Measurements from ENCODE around the gene EMP3. TPM values are rescaled to one million over a fixed set of nuclear protein-coding genes. Genes with fewer than 3 reads are reported as not detected.

EMP3 gene
- total and polyA plus RNA-seq, 9 of the 15 experiments (the other 6 are each of a cell fraction or from before 2014, with no cell fraction given) = 123 to 386 (median 296) TPM

GRCh38 chr19:48303367-48303766 lies 22.0 kb upstream of the EMP3 start:
- WGBS (ENCODE audit: insufficient coverage, low coverage, missing lambda C conversion rate) = 21% methylated on average over 12 of the region's 13 CpGs
- H3K9me1 ChIP-seq (ENCODE audit: control insufficient read depth, insufficient read depth, low read length) = no peaks in the 10 kb centered on the region
- TF ChIP-seq CBFA2T2 (conservative IDR thresholded peaks at IDR 0.05) = no peak
- TF ChIP-seq RUNX1 (IDR thresholded peaks at IDR 0.05; ENCODE audit: low read depth) = no peak
- TF ChIP-seq ZNF146 (CRISPR knock-in tag; IDR thresholded peaks at IDR 0.05; ENCODE audit: unreplicated experiment) = no peak
- TF ChIP-seq ZNF445 (CRISPR knock-in tag; IDR thresholded peaks at IDR 0.05; ENCODE audit: low read depth) = no peak
- no peak for TF ChIP-seq SAP30 (IDR thresholded peaks at IDR 0.05; ENCODE audit: borderline replicate concordance, insufficient read depth, low read depth, low read length, poor library complexity, severe bottlenecking)
- TF ChIP-seq ZNF395 (CRISPR knock-in tag; IDR thresholded peaks at IDR 0.05) = no peak
- TF ChIP-seq ZBTB26 (CRISPR knock-in tag; IDR thresholded peaks at IDR 0.05) = no peak
- TF ChIP-seq STAG1 (CRISPR knock-in tag; IDR thresholded peaks at IDR 0.05; ENCODE audit: borderline replicate concordance) = no peak
- no peak for TF ChIP-seq BRD9 (IDR thresholded peaks at IDR 0.05; ENCODE audit: low read depth, partially characterized antibody)
- H3K79me2 ChIP-seq (ENCODE audit: control insufficient read depth, insufficient read depth, low read length) = no peaks in the 10 kb centered on the region
- 0 out of 4 replicates have a peak overlapping the region, but pooled peaks of 1 of the 2 experiments have one; percentile 53 for H3K9ac ChIP-seq (ENCODE audit: insufficient read depth in 1 of 2, low read depth in 2 of 2, low read length in 2 of 2)
- no peak overlapping the region for H3K4me3 ChIP-seq
- DNase-seq (ENCODE audit: extremely low read depth in 1 of 4, low spot score in 3 of 4) (no peak), ATAC-seq (no peak), FAIRE-seq (no peak)
- no TSS peak for BruUV-seq (replicated peaks)
- intact Hi-C loops (cut with micrococcal nuclease) (no loop called here), in situ Hi-C loops (cut with MboI) (loop anchor here (5.0 to 10.0 kb wide), 2 partner anchors 44 to 339 kb away; no protein-coding TSS in a partner anchor)
- H3K36me3 ChIP-seq (ENCODE audit: control insufficient read depth, insufficient read depth, low read length) = no peaks in the 10 kb centered on the region
- H3K9me3 ChIP-seq (replicated peaks; ENCODE audit: control insufficient read depth, insufficient read depth, low read depth, low read length) = no peaks in the 10 kb centered on the region
- peaks cover 12 to 27% of the 10 kb centered on the region in 2 experiments; a peak in 4 of 5 replicates for H3K27me3 ChIP-seq (ENCODE audit: control insufficient read depth in 2 of 2, insufficient read depth in 2 of 2, low read length in 2 of 2)
- no peak overlapping the region for H3K4me2 ChIP-seq (ENCODE audit: insufficient read depth, low read length)
- H4K20me1 ChIP-seq (replicated peaks; ENCODE audit: control insufficient read depth, insufficient read depth, low read length) = no peaks in the 10 kb centered on the region
- H3K4me1 ChIP-seq (replicated peaks in 1 of 2; ENCODE audit: control insufficient read depth in 2 of 2, insufficient read depth in 2 of 2, low read length in 2 of 2) = peaks cover 0 to 12% of the 10 kb centered on the region in 2 experiments; a peak in 1 of 5 replicates
- H3K27ac ChIP-seq (ENCODE audit: extremely low read depth, low read depth, low read length) = no peak overlapping the region
- no peak overlapping the region for H2AFZ ChIP-seq (ENCODE audit: low read depth, low read length)
- ChIA-PET CTCF (ENCODE audit: low intra/inter-chr PET ratio) (no interaction called here), POLR2A (interaction anchor here (0.6 kb wide), 1 partner anchor 11 kb away, joined by 3 read pairs; no protein-coding TSS in a partner anchor)

All from K562 (cell line).